Suprapubic skin (tissue), 4 donors: ENCODE results near the gene CASS4.

Source experiments
- CTCF ChIP-seq, 2 donors: fragments of 200-600 bp in 1 of 2; fragments of 450-650 bp in 1 of 2; sonication (generic) in 1 of 2; IDR thresholded peaks; one replicate each; pipeline ENCODE4 v1.5.1; 2016 to 2019; ENCODE audit warnings: antibody characterized with exemption in 2 of 2, mild to moderate bottlenecking in 1 of 2, moderate library complexity in 1 of 2
- EP300 ChIP-seq: sonication (generic); formaldehyde crosslinking; IDR thresholded peaks from one replicate; pipeline ENCODE4 v1.6.1; 2017; ENCODE audit warnings: antibody characterized with exemption
- POLR2A ChIP-seq, 2 donors: fragments of 450-650 bp; IDR thresholded peaks; one replicate each; pipeline ENCODE4 v1.6.1; 2017; ENCODE audit warnings: antibody characterized with exemption in 2 of 2, mild to moderate bottlenecking in 2 of 2, moderate library complexity in 2 of 2
- POLR2AphosphoS5 ChIP-seq, 3 donors: sonication (generic); formaldehyde crosslinking; IDR thresholded peaks; one replicate each; pipeline ENCODE4 v1.6.1; 2017; ENCODE audit warnings: antibody characterized with exemption in 3 of 3

- TF ChIP-seq POLR2A (IDR thresholded peaks at IDR 0.05) (no peak), POLR2AphosphoS5 (IDR thresholded peaks at IDR 0.05) (no peak), CTCF (IDR thresholded peaks at IDR 0.05) (no peak), EP300 (no peak)
These were observed 25.8 kb upstream of the CASS4 start for GRCh38 chr20:56386219-56386618.
